ENCODE data around the gene SEMA6B.

The SEMA6B gene

DNA sequence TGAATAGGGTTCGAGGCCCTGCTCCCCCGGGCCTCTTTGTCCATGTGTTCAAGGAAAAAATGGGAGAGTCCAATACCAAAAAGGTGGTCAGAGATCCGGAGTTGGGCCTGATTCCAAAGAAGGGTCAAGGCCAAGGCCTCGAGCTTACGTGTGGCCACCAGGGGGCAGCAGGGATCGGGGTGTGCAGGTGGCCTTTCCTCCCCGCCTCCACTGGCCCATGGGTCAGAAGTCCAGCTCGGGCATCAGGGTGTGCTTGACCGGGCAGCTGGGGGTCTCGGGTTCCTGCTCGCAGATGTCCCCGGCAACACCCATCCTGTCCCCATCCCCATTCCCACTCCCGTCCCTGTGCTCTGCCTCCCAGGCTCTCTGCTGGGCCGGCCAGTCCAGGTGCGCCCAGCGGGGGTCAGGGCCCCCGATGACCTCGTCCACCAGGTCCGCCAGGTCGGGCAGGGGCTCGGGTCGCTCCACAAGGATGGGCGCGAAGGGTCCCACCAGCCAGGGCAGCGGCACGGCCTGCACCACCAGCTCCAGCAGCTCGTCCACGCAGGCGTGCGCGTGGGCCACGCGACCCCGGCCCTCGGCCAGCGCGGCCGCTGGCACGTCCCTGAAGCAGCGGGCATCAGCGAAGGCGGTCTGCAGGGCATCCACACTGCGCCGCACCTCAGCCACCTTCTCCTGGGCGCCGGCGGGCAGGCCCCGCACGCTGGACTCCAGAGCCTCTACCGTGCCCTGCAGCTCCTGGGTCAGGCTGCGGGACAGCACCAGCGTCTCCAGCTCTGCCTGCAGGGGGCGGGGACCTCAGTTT is 36.0 kb downstream of the SEMA6B start:
- FAIRE-seq, result no peak

DNA sequence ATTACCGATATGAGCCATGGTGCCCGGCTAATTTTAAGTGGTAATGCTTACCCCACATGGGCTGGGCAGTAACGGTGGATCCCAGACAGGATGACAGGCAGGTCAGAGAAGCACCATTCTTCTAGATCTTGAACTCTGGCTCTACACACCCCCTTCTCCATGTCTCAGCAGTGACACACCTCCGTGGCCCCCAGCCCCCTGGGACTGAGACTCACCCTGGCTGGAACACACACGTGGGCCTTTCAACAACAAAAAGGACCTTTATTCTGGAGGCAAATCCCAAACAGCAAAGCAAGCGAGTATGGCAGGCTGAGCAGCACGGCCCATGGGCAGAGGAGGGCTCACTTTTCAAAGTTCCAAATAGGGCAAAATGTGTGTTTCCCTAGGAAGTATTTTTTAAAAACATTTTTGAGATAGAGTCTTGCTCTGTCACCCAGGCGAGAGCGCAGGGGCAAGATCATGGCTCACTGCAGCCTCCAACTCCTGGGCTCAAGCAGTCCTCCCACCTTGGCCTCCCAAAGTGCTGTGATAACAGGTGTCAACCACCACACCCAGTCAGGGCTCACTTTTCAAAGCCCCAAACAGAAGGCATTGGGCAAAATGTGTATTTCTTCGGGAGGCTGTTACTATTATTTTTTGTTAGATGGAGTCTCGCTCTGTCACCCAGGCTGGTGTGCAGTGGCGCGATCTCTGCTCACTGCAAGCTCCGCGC is 37.0 kb downstream of the SEMA6B start:
- FAIRE-seq, result no peak

DNA sequence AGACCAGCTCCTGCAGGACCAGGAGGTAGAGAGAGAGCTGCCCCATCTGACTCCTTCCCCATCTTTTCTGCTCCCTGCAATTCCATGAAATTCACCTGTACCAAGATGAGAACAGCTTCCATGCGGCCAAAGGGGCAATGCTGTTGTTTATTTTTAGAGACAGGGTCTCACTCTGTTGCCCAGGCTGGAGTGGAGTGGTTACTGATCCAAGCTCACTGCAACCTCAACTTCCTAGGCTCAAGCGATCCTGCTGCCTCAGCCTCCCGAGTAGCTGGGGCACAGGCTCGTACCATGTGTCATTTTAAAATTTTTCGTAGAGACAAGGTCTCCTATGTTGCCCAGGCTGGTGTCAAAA is 37.6 kb downstream of the SEMA6B start:
- FAIRE-seq, result no peak

DNA sequence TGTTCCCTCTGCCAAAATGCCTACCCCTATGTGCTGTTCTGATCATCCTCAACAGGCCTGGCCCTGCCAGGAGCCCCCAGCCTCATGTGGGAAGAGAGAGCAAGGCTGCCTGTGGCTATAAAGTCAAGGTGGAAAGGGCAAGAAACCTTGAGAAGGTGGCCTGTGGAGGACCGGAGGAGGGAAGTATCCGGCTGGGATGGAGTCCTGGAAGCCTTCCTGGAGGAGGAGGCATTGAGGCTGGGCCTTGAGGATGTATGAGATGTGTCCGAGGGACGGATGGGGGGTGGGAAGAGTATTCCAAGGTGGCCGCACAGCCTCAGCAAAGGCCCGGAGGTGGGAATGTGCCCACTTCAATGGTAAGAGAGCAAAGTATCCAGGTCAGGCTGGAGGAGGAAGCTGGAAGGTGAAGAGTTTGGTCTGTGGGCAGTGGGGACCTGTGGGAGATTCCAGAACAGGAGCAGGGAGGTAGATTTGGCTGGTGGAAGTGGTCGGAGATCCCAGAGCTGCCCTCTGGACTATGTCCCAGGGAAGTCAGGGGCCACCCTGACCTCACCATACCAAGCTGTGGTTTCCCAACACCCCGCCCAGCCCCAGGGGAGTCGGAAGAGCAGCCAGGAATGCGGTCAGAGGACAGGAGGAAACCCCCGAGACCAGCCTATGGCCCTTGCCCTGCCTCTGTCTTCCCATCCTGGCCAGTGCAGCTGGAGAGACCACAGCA is 38.2 kb downstream of the SEMA6B start:
- no peak for FAIRE-seq

DNA sequence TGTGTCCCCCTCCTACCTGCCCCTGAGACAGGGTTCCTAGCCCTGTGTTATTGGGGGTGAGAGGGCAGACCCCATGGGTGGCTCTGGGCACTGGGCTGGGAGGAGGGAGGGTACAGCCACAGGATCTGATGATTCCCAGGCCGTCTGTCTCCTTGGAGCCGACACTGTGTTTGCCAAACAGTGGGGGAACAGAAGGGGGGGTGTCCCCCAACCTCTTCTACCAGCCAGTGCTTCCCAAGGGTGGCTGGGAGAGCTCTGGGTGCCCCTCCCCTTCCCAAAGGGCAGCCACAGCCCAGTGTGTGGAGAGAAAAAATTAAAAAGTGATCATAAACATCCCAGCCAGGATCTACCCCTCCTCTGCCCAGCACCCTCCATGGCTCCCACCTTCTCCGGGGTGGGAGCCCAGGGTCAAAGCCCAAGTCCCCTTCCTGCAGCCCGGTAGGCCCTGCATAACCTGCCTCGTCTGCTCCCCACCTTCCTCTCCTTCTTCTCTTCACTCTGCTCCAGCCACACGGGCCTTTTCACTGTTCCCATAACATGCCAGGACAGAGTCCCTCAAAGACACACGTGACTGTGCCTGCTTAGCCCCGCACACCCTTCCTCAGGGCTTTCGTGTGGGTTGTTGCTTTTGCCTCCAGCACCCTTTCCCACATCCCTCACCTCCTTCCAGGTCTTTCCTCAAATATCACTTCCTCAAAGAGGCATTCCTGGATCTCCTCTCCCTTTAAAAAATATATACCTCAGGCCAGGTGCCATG is 39.8 kb downstream of the SEMA6B start:
- FAIRE-seq, result no peak

DNA sequence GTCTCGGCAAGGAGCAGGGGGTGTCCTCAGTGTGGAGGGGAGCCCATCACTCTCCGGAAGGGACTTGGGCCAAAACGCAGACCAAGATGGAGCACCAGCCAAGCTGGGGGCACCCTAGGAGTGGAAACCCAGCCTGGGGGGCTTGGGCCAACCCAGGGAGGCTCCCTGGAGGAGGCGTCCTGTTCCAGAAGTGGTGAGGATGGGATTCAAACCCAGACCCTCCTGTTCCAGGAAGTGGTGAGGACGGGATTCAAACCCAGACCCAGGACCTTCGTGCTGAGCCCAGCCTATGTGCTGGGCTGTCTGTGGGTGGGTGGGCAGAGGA is 40.4 kb downstream of the SEMA6B start:
- FAIRE-seq, result no peak

DNA sequence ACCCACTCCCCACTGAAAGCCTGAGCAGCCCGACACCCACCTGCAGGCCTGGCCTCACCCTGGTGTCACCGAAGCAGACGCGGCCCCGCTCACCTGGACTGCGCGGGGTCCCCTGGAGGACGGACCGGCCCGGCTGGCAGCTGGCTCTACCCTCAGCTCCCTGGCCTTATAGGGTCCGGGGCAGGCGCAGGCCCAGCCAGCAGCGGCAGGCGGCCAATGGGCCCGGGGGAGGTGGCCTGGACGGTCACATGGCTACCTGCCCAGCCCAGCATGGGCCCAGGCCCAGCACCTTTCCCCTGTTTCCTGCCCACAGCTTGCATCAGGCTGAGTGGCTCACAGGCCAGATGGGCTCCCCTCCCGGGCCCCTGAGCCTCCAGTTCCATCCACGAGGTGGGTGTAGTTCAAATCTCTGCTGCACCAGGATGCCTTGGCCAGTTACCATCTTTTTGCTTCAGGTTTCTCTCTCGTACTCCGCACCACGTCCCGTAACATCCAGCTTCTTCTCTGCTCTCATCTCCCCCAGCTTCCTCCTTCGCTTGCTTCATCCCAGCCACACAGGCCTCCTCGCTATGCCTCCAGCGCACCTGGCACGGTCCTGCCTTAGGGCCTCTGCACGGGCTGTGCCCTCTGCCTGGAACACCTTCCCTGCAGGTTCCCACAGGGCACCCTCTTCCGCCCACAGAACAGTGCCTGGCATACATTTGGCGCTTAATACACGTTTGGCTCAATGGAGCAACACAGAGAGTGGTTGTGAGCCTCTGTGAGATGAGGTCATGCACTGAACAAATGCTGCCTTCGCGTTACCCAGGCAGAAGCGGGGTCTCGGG is 40.9 kb downstream of the SEMA6B start, which contains the start of gene PLIN4:
PLIN4 (minus strand) TSS at position 142 of the 827 bp plus-strand sequence. CDS start 214 bp downstream, outside the sequence.
- no peak for FAIRE-seq

DNA sequence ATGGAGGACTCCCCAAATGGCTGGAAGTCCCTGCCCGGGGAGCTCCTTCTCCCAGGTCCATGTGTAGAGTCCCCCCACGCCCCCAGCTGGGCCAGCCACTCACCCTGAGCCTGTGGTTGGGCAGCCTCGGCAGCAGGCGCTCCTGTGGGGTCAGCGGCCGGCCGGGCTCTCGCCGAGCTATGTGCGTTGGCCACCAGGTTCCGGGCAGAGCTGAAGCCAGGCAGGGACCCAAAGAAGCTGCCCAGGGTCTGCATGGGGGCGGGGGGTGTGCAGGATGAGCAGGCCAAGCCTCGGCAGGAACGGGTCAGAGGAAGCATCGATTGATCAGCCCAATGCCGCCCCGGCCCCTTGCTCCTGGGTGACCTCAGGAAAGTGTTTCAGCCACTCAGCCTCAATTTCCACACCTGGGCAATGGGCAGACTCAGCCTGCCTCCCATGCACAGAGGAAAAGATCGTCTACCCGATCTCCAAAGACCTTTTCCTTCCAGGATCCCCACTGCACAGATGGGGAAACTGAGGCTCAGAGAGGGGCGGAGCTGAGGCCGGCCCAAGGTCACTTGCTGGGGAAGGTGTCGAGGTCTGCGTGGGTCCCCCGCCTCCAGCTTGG is 41.9 kb downstream of the SEMA6B start:
- no peak for FAIRE-seq

DNA sequence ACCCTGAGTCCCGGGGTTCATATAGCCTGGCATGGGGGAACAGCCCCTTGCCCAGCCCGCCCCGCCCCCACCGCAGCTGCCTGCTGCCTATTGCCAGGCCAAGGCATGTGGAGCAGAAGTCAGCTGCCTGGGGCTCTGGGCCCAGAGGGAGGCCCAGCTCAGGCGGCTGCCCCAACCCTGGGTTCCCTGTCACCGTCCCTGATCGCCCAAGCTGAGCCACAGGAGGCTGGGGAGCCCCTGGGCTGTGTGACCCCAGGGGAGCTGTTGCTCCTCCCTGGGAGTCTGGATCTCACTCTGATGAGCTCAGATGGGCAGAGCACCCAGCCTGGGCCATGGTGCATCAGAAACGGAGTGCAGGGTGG is 42.6 kb downstream of the SEMA6B start:
- FAIRE-seq, result no peak

DNA sequence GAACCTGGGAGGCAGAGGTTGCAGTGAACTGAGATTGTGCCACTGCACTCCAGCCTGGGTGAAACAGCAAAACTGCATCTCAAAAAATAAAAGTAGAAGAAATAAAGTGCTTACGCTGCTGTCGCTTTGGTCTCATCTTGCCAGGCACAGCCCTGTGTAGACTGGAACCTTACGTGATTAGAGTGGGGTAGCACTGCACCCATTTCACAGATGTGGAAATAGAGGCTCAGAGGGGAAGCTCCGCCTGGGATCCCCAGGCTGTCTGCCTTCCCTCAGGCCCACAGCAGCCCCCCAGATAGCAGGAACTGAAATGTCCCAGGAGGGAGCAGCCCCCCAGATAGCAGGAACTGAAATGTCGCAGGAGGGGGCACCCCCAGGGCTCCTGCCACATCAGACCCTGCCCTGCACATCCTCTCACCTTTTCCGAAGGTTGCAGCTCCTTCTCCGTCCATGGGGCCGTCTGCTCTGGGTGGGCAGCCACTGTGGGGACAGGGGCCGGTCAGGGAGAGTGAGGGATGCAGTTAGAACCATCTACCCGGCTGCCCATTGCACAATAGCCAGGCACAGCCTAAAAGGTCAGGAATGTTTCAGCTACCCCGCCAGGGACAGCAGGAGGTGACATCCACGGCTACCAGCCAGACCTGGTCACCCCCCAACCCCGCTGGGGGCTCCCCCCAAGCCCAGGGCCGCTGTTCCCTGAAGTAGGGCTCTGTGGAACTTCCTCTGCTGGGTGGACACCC is 43.1 kb downstream of the SEMA6B start:
- FAIRE-seq, result no peak

DNA sequence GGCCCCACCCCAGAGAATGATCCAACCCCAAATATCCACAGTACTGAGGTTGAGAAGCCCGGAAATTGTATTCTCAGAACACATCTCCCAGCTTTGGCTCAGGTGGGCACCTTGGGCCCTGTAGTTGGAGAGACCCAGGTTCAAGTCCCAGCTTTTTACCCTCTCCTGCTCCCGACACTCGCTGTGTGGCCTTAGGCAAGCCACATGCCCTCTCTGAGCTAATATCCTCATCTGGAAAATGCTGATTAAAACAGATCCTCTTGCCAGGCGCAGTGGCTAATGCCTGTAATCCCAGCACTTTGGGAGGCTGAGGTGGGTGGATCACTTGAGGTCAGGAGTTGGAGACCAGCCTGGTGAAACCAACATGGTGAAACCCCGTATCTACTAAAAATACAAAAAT is 43.8 kb downstream of the SEMA6B start:
- no peak for FAIRE-seq

DNA sequence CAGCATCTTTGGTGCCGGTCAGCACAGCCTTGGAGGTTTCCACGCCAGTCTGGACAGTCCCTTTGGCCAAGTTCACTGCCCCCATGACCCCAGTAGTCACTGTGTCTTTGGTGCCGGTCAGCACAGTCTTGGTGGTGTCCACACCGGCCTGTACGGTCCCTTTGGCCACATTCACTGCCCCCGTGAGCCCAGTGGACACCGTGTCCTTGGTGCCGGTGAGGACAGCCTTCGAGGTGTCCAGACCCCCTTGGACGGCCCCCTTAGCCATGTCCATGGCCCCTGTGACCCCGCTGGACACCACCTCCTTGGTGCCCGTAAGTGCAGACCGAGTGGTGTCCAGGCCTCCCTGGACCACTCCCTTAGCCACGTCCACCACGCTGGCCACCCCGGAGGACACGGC is 46.2 kb downstream of the SEMA6B start:
- no peak for FAIRE-seq

DNA sequence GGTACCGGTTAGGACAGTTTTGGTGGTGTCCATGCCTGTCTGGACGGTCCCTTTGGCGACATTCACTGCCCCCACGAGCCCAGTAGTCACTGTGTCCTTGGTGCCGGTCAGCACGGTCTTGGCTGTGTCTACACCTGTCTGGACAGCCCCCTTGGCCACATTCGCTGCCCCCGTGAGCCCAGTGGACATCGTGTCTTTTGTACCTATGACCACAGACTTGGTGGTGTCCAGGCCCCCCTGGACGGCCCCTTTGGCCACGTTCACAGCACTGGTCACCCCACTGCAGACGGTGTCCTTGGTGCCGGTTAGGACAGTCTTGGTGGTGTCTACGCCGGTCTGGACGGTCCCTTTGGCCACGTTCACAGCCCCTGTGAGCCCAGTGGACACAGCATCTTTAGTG is 47.4 kb downstream of the SEMA6B start:
- no peak for FAIRE-seq

DNA sequence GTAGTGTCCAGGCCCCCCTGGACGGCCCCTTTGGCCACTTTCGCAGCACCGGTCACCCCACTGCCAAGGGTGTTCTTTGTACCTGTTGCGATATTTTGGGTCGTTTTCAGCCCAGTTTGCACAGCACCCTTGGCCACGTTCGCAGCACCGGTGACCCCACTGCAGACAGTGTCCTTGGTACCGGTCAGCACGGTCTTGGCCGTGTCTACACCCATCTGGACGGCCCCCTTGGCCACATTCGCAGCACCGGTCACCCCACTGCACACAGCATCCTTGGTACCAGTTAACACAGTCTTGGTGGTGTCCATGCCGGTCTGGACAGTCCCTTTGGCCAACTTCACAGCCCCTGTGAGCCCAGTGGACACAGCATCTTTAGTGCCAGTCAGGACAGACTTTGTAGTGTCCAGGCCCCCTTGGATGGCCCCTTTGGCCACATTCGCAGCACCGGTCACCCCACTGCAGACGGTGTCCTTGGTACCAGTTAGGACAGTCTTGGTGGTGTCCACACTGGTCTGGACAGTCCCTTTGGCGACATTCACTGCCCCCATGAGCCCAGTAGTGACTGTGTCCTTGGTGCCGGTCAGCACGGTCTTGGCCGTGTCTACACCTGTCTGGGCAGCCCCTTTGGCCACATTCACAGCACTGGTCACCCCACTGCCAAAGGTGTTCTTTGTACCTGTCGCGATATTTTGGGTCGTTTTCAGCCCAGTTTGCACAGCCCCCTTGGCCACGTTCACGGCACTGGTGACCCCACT is 48.0 kb downstream of the SEMA6B start:
- FAIRE-seq, result no peak

DNA sequence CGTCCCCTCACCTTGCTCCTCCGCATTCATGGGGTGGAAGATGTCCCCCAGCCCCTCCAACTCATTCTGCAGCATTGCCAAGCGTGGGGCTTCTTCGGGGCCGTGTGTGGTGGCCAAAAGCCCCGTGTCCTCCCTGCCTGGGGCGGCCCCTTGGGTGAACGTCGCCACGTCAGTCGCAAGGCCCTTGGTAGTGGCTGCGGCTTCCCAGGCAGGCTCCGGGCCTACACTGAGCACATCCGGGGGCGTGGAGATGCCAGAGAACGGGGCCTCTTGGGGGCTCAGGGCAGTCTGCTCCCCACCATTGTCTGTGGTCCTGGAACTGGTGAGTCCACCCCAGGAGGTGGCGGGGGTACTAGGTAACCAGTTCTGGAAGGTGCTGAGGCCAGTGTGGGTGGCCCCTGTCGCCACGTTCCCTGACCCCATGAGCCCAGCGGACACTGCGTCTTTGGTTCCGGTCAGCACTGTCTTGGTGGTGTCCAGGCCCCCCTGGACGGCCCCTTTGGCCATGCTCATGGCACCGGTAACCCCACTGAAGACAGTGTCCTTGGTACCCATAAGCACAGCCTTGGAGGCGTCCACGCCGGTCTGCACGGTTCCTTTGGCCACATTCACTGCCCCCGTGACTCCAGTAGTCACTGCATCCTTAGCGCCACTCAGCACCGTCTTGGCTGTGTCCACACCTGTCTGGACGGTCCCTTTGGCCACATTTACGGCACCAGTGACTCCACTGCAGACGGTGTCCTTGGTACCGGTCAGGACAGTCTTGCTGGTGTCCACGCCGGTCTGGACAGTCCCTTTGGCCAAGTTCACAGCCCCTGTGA is 48.8 kb downstream of the SEMA6B start:
- FAIRE-seq, result no peak

DNA sequence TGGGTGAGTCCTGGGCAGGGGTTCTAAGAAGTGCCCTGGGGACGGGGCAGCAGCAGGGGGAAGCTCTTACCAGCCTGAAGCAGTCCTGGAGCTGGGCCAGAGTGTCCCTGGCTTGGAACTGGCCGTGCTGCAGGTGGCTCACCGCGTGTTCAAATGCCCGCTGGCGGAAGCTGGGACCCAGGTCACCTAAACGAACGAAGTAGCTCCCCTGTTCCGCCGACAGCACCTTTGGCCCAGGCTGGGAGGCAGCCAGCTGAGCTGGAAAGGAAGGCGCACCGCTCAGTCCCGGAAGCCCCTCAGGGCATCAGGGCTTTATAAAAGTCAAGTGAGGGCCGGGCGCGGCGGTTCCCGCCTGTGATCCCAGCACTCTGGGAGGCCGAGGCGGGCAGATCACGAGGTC is 50.8 kb downstream of the SEMA6B start:
- FAIRE-seq, result no peak

DNA sequence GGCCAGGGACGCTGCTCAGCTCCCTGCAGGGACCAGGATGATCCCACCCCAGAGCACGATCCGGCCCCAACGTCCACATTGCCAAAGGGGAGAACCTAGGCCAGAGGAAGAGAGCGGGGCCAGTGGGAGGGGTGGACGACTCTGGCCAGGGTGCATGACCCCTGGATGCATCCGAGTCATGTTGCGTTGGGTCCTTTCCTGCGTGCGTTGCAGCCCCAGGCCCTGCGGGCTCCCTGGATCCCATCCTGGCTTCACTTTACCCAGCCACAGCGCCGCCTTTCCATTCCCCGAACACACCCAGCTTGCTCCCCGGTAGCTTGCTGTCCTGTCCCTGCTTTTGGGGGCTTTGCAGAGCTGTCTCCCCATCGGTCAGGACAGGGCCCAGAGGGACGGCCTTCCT is 51.7 kb downstream of the SEMA6B start:
- no peak for FAIRE-seq

DNA sequence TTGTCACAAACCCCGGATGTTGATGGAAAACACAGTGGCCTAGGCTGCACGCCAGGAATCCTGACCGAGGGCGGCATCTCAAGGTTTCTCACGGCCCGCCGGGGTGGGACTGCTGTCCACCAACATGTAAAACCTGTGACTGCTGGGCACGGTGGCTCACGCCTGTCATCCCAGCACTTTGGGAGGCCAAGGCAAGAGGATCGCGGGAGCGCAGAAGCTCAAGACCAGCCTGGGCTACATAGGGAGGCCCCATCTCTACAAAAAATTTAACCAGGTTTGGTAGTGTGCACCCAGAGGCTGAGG is 52.4 kb downstream of the SEMA6B start:
- no peak for FAIRE-seq

DNA sequence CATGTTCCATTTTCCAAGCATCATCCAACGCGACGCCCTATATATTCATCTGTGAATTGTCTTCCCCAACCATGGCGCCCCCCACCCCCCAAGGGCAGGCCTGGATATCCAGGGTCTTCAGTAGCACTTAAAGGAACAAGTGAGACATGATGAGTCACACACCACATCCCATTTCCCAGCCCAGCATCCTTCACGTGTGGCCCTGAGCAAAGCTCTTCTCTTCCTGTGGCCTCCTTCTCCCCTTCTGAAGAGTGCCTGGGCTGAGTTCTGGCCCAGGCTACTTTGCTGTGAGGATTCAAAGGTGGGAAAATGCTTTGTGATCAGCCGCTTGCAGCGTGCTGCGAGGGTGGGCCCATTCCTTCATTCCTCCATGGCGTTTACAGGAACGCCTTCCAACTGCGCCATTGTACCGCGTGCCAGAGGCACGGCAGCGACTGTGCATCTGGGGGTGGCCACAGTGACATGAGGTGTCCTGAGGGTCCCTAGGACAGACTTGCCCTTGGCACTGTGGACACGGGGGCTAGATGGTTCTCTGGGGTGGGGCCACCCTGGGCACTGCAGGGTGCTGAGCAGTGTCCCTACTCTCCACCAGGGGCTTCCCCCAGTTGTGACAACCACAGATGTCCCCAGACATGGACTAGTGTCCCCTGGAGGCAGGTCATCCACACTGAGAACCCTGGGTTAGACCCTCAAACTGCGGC is 52.9 kb downstream of the SEMA6B start:
- FAIRE-seq, result no peak
